ENCODE results near the gene PRRC2B. TPM values are rescaled to one million over a fixed set of nuclear protein-coding genes. Genes with fewer than 3 reads are reported as not detected.
"Not testable (repeated sequence)": the region's sequence is repeated elsewhere in the genome, so short reads cannot be mapped to it uniquely, and the experiment has no call there.

PRRC2B gene
- total and polyA plus RNA-seq, 2 of the 8 experiments (the other 6 are each of a cell fraction or from before 2014, with no cell fraction given): 37.3 to 249 TPM

- TF ChIP-seq RAD21 (IDR thresholded peaks at IDR 0.05 in 1 of 2, conservative IDR thresholded peaks at IDR 0.05 in 1 of 2; ENCODE audit: low read depth in 2 of 2, low read length in 2 of 2) (peak in 1 of 2 experiments; percentile 11; a peak in 1 of 4 replicates), HDAC2 (IDR thresholded peaks at IDR 0.05; ENCODE audit: borderline replicate concordance in 1 of 2, low read depth in 2 of 2, low read length in 2 of 2) (0 out of 4 replicates have a peak, but pooled peaks of 1 of the 2 experiments have one; percentile 17), CREB1 (IDR thresholded peaks at IDR 0.05) (no peak)
Observed at GRCh38 chr9:131546336-131547084, 152.6 kb downstream of the PRRC2B start (continued).

- FAIRE-seq; H3K79me2 ChIP-seq (ENCODE audit: control insufficient read depth in 1 of 2, insufficient read depth in 2 of 2, low read length in 2 of 2); H4K91ac ChIP-seq (replicated peaks; ENCODE audit: insufficient read length, low read length); H4K20me1 ChIP-seq (replicated peaks in 1 of 2; ENCODE audit: control insufficient read depth in 1 of 2, insufficient read depth in 2 of 2, low read length in 2 of 2); H3K23ac ChIP-seq (ENCODE audit: insufficient read length); POLR2A ChIA-PET (ENCODE audit: partially characterized antibody); H4K5ac ChIP-seq (ENCODE audit: insufficient read length, low read depth, low read length); H2BK12ac ChIP-seq (ENCODE audit: low read depth, low read length); H3K4me3 ChIP-seq (ENCODE audit: extremely low read depth in 1 of 4, insufficient read depth in 2 of 4, low read depth in 3 of 4, low read length in 4 of 4); H2BK20ac ChIP-seq (ENCODE audit: low read length); H3K18ac ChIP-seq (ENCODE audit: extremely low read depth, low read length); H3K4me1 ChIP-seq (replicated peaks in 1 of 4; ENCODE audit: control insufficient read depth in 3 of 4, insufficient read depth in 4 of 4, low read length in 3 of 4); H2BK120ac ChIP-seq (replicated peaks; ENCODE audit: low read depth, low read length); H3K79me1 ChIP-seq (ENCODE audit: low read depth, low read length); H2BK15ac ChIP-seq (ENCODE audit: low read length); DNase-seq (ENCODE audit: low read depth in 1 of 2, low spot score in 2 of 2); H3K4ac ChIP-seq (replicated peaks; ENCODE audit: insufficient read length, low read depth, low read length); H2AFZ ChIP-seq (ENCODE audit: low read length); H3K36me3 ChIP-seq (ENCODE audit: control insufficient read depth in 2 of 4, insufficient read depth in 4 of 4, low read length in 3 of 4); H3K23me2 ChIP-seq (ENCODE audit: low read depth, low read length); H2AK5ac ChIP-seq (ENCODE audit: low read depth, low read length); H2BK5ac ChIP-seq (ENCODE audit: low read depth, low read length); H3K27ac ChIP-seq (ENCODE audit: low read depth, low read length); H3K9ac ChIP-seq (replicated peaks in 1 of 4; ENCODE audit: extremely low read depth in 1 of 4, low read depth in 3 of 4, low read length in 3 of 4); H4K8ac ChIP-seq (ENCODE audit: extremely low read depth, insufficient read depth, low read length); H3K14ac ChIP-seq (ENCODE audit: insufficient read length); H3K56ac ChIP-seq (replicated peaks; ENCODE audit: insufficient read length, low read depth, low read length); H3K4me2 ChIP-seq (ENCODE audit: insufficient read depth in 1 of 2, low read depth in 2 of 2, low read length in 2 of 2); CTCF ChIA-PET (ENCODE audit: partially characterized antibody): not testable (repeated sequence)
- peaks cover 18 to 49% (median 41%) of the 10 kb centered on the region in 4 experiments for H3K27me3 ChIP-seq (replicated peaks in 1 of 4; ENCODE audit: control insufficient read depth in 3 of 4, extremely low read depth in 1 of 4, insufficient read depth in 3 of 4, low read length in 3 of 4)
- peaks cover 11 to 18% of the 10 kb centered on the region in 2 experiments for H3K9me3 ChIP-seq (ENCODE audit: insufficient read depth in 2 of 2, low read depth in 1 of 2, low read length in 1 of 2)
- WGBS, 2 experiments (ENCODE audit: extremely low coverage in 1 of 2, insufficient coverage in 1 of 2, insufficient read length in 1 of 2, insufficient replicate concordance in 2 of 2, low coverage in 1 of 2, low lambda C conversion rate in 2 of 2, missing lambda C conversion rate in 1 of 2): 85% methylated on average over 10 of the region's 10 CpGs; no CpG with 5 or more reads in 1 of the 2 experiments
Observed at GRCh38 chr9:131549186-131549585, 155.3 kb downstream of the PRRC2B start.

Data from H1 (cell line).